GM18951 (cell line): ENCODE results near the gene HMCES.
"Not testable (repeated sequence)": the region's sequence is repeated elsewhere in the genome, so short reads cannot be mapped to it uniquely, and the experiment has no call there.

Source experiments
- POLR2A ChIP-seq: IDR thresholded peaks from 4 replicates; pipeline ENCODE4 v1.6.1; 2011; ENCODE audit warnings: mild to moderate bottlenecking; ENCODE audit not compliant: insufficient read length, insufficient read depth; ENCODE audit errors: extremely low read depth
- in situ Hi-C: fragments of 300-500 bp; cut with MboI; formaldehyde crosslinking; loops from one replicate; pipeline ENCODE4 v1.12.0; 2022; ENCODE audit warnings: low sequenced_read_pairs, mixed read lengths, inconsistent platforms; ENCODE audit not compliant: unreplicated experiment

Gene HMCES

GRCh38 chr3:129246636-129247035, 32.0 kb upstream of the HMCES start:
- no peak for TF ChIP-seq POLR2A
- in situ Hi-C loops, result loop anchor here (10.0 kb wide), 1 partner anchor 192 kb away; no protein-coding TSS in a partner anchor

DNA sequence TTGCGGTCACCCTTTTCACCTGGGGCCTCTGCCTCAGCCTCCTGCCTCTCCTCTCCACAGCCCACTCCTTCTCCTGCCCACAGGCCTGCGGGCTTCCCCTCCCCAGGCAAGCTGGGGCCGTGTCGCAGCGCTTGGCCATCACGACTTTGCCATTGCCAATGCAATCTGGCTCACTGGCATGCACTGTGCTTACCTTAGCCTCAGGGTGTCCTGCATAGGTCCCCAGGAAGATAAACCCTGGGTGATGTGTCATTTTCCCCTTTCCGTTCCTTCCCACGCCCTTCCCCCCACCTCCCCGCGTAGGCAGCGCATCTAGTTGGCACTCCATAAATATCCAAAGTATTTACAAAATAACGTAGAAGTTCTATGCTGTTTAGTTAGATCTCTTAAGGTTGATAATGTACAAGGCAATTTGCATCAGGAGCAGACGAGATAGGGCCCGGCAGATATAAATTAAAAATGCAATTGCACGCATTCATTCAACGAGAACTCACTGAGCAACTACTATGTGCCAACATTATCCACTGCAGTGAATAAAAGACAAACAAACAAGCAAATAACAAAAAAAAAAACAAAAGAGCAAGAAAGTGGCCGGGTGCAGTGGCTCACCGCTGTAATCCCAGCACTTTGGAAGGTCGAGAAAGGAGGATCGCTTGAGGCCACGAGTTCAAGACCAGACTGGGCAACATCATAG, 30.2 kb upstream of the HMCES start:
- in situ Hi-C loops, result loop anchor here (10.0 kb wide), 1 partner anchor 194 kb away; no protein-coding TSS in a partner anchor
- no peak for TF ChIP-seq POLR2A

DNA sequence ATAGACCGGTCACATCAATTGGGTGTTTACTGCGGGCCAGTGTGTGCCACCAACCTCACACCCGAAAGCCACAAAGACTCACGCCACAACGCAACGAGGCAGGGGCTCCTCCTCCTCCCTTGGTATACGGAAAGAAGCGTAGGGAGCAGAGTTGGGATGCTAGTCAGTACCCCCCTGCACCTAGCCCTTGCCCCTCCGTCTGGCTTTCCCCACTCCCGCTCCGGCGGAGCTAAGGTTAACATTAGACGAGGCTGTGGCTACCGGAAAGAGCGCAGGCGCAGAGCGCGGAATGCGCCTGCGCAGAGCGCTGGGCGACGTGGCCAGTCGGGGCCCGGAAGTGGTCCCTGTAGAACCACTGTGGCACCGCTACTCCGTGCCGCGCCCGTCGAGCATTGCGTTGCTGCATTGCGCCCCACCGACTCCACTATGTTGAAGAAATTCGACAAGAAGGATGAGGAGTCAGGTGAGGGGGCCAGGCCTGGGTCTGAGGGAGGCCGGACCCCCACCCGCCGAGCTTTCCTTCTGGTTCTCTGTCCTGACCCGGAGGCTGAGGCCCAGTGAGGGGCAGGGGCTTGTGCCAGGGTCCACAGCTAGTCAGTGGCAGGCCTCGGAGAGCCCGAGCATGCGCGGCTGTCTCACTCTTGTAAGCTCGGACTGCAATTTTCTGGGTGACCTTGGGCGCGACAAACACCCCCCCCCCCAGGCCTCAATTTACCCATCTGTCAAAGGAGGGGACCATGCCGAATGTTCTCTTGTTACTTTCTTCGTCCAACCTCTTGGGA, 29.2 kb upstream of the HMCES start, which contains the start of gene COPG1:
Gene COPG1 (plus strand): TSS at position 323 of the 782 bp plus-strand sequence. CDS start 104 bp downstream, at position 427.
- TF ChIP-seq POLR2A, result peak; percentile 97
- in situ Hi-C loops, result loop anchor here (10.0 kb wide), 1 partner anchor 195 kb away; no protein-coding TSS in a partner anchor

GRCh38 chr3:129252748-129253147, 25.9 kb upstream of the HMCES start:
- in situ Hi-C loops, result no loop called here

GRCh38 chr3:129254536-129255230, 24.0 kb upstream of the HMCES start:
- in situ Hi-C loops, result no loop called here
- TF ChIP-seq POLR2A, result no peak

More at GRCh38 chr3:129252748-129253147, 25.9 kb upstream of the HMCES start:
- TF ChIP-seq POLR2A, result no peak

DNA sequence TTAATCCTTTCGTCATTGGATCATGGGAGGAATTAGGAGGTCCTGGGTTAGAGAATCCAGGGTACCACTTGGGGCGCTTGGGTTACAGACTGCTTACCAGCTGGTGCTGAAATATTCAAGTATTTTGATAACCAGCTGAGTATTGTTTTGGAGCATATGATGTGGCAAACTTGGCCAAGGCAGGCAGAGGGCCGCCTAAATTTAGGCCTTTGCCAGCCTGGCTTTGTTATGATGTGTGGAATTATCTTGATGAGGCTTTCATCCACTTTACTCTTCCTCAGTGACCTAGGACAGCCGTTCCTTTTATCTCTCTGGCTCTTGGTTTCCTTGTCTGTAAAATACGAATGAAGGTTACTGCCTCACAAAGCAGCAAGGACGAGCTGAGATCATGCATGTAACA, 22.4 kb upstream of the HMCES start:
- TF ChIP-seq POLR2A, result no peak
- in situ Hi-C loops, result no loop called here

DNA sequence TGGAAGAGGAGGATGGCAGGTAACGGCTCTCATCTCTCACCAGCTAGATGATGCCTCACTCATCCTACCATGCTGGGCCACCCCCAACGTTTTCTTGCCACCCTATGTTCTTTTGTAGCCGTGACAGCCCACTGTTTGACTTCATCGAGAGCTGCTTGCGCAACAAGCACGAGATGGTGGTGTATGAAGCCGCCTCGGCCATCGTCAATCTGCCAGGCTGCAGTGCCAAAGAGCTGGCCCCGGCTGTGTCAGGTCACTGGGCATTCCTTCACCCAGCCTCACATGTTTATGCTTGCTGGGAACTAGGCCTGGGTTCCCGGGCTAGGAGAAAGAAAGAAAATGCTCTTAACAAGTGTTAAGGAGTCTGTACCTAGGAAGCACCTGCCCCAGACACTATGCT, 21.1 kb upstream of the HMCES start:
- in situ Hi-C loops, result no loop called here
- no peak for TF ChIP-seq POLR2A

DNA sequence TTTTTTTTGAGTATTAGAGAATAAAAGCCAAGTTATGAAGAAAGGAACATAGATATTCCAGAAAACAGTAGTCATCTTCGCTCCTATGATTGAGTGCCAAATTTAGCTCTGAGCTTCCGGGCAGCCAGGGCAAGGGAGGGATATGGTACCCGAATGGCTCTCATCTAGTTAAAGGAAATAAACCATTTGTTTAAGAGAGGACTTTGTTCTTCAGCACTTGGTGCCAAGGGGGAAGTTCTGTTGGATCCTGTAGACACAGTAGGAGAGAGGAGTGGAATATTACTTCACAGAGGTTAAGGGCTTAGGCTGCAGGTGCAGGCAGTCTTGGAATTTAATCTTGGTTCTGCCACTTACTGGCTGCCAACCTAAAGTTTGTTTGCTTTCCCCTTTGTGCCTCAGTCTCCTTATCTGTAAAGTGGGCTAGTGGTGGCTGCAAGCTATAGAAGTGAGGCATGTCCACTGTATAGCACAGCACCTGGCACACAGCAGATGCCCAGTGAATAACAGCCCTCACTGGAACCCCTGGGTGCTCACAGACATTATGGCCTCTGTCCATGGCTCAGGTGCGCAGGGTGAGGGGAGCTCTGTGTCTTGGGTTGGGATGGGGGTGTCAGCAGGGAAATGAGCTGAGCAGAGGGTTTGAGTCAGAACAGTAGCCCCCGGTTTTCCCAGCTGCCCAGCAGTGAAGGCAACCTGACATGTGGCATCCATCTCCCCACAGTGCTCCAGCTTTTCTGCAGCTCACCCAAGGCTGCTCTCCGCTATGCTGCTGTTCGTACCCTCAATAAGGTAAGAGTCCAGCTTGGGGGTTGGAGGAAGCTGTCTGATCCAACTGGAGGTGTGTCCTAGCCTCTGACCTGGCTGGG, 18.8 kb upstream of the HMCES start:
- no peak for TF ChIP-seq POLR2A
- in situ Hi-C loops, result no loop called here

DNA sequence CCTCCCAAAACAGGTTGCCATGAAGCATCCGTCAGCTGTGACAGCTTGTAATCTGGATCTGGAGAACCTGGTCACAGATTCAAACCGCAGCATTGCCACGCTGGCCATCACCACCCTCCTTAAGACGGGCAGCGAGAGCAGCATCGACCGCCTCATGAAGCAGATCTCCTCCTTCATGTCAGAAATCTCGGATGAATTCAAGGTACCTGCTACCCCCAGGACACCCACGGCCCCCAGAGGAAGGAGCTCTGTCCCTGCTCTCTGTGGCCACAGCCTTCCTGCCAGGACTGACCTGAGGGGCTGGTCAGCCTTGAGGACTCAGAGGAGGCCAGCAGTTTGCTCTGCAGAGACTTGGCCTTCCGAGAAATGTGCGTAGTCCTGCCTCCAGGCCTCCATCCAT, 18.1 kb upstream of the HMCES start:
- in situ Hi-C loops, result no loop called here
- TF ChIP-seq POLR2A, result no peak

- TF ChIP-seq POLR2A, result no peak
- in situ Hi-C loops, result no loop called here
These were observed 16.8 kb upstream of the HMCES start for GRCh38 chr3:129261894-129262293.

DNA sequence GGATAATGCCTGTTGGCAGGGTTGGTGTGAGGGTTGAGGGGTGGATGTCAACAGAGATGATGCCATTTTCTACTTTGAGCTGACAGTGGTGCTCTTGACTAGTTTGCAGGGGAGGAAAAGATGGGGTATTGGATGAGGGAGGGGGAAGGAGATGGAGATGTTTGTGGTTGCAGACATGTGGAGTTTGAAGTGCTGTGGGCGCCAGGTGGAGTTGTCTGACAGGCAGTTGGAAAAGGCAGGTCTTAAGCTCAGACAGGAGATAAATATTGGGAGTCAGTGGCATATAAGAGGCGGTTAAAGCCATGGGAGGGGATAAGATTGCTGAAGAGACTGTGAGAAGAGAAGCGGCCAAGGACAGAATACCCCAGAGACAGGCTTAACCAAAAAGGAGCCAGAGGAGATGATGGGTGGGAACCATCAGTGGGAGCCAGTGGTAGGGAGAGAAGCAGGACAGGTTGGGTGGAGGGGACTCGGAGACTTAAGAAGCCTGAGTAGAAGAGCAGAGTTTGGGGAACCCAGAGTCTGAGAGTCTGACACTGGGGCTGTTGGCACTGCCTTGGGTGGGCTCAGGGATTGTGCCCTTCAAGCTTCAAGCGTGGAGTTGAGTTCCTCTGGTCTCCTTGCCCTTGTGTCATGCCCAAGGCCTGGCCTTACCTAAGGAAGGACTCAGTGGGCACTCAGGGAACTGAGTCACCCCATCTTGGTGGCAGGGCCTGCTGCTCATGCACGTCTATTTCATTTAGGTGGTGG, 15.3 kb upstream of the HMCES start:
- TF ChIP-seq POLR2A, result no peak

DNA sequence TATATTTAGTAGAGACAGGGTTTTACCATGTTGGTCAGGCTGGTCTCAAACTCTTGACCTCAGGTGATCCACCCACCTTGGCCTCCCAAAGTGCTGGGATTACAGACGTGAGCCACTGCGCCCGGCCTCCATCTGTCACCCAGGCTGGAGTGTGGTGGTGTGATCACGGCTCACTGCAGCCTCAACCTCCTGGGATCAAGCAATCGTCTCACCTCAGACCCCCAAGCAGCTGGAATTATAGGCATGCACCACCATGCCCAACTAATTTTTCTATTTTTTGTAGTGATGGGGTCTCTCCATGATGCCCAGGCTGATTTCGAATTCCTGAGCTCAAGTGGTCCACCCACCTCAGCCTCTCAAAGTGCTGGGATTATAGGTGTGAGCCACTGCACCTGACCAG, 13.7 kb upstream of the HMCES start:
- in situ Hi-C loops, result not testable (repeated sequence)

More for the DNA sequence above, 15.3 kb upstream of the HMCES start:
- in situ Hi-C loops, result no loop called here

DNA sequence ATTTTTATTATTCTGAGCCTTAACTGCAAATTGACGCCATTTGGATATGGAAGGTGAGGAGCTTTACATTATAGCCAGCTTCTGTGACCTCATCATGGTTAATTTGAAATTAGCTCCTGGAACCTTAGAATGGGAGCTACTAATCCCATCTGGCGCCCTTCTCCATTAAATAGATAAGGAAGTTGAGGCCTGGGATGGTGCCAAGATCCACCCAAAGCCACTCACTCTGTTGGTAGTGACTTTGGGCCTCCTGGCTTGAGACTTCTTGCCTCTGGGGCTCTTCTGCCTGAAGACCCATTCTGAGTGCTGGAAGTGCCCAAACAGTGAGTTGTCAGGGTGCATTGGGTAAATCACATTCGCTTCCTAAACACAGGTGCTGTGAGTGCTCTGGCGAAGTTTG, 12.0 kb upstream of the HMCES start:
- in situ Hi-C loops, result no loop called here
- TF ChIP-seq POLR2A, result no peak
